Measurements from ENCODE around the gene POP5.
A peak's percentile ranks its signal among the peaks of the same experiment; 100 is the strongest.
"Not testable (repeated sequence)": the region's sequence is repeated elsewhere in the genome, so short reads cannot be mapped to it uniquely, and the experiment has no call there.

The POP5 gene

GRCh38 chr12:120530418-120530761 is 50.8 kb downstream of the POP5 start:
- not testable (repeated sequence) for H3K4me3 ChIP-seq (ENCODE audit: low read length); H3K36me3 ChIP-seq (ENCODE audit: control insufficient read depth, low read depth, low read length); H3K9ac ChIP-seq (ENCODE audit: low read length)

GRCh38 chr12:120529641-120530417 is 51.4 kb downstream of the POP5 start:
- Histone ChIP-seq H3K27me3 (ENCODE audit: control insufficient read depth, insufficient read depth, low read length) (no peaks in the 10 kb centered on the region), H3K4me3 (ENCODE audit: low read length) (peak overlapping the region; percentile 84), H3K27ac (ENCODE audit: low read length) (peak overlapping the region; percentile 79)

More at GRCh38 chr12:120530418-120530761, 50.8 kb downstream of the POP5 start:
- H3K27ac ChIP-seq (ENCODE audit: low read length); H3K9me3 ChIP-seq (ENCODE audit: control insufficient read depth, low read depth, low read length); H3K27me3 ChIP-seq (ENCODE audit: control insufficient read depth, insufficient read depth, low read length); H3K4me1 ChIP-seq (ENCODE audit: control insufficient read depth, low read depth, low read length): not testable (repeated sequence)

GRCh38 chr12:120528861-120529525 is 52.2 kb downstream of the POP5 start, which contains the start of gene COQ5:
Gene COQ5, minus strand, starts transcription at chr12:120529158. Its CDS starts 17 bp downstream, at chr12:120529141.
- Histone ChIP-seq H3K4me3 (ENCODE audit: low read length) (peak within 1 kb of the TSS; percentile 84), H3K9ac (ENCODE audit: low read length) (peak within 1 kb of the TSS; percentile 89), H3K4me1 (ENCODE audit: control insufficient read depth, low read depth, low read length) (peaks cover 9% of the 10 kb centered on the region), H3K27ac (ENCODE audit: low read length) (peak within 1 kb of the TSS; percentile 79), H3K27me3 (ENCODE audit: control insufficient read depth, insufficient read depth, low read length) (no peaks in the 10 kb centered on the region), H3K9me3 (ENCODE audit: control insufficient read depth, low read depth, low read length) (no peaks in the 10 kb centered on the region), H3K36me3 (ENCODE audit: control insufficient read depth, low read depth, low read length) (peaks cover 4% of the 10 kb centered on the region)

More at GRCh38 chr12:120529641-120530417, 51.4 kb downstream of the POP5 start:
- peaks cover 4% of the 10 kb centered on the region for H3K36me3 ChIP-seq (ENCODE audit: control insufficient read depth, low read depth, low read length)
- H3K4me1 ChIP-seq (ENCODE audit: control insufficient read depth, low read depth, low read length): peaks cover 9% of the 10 kb centered on the region
- H3K9me3 ChIP-seq (ENCODE audit: control insufficient read depth, low read depth, low read length): no peaks in the 10 kb centered on the region
- H3K9ac ChIP-seq (ENCODE audit: low read length): peak overlapping the region; percentile 89
